IMR-90 (cell line): ENCODE results near the gene EIF3A. TPM values are rescaled to one million over a fixed set of nuclear protein-coding genes. Genes with fewer than 3 reads are reported as not detected.
"Not testable (repeated sequence)": the region's sequence is repeated elsewhere in the genome, so short reads cannot be mapped to it uniquely, and the experiment has no call there.

Experiments
- ATAC-seq: fragments of 200-7000 bp; cut with Tn5 transposase; 2 replicates; pipeline ENCODE4 v1.9.1; 2020; ENCODE audit warnings: low read depth, mild to moderate bottlenecking, moderate library complexity
- BruUV-seq: library from RNA; stranded (reverse); fragments of 400-500 nt; replicated peaks from 2 replicates; lab custom pipeline; 2021; lab: Mats Ljungman, UMichigan
- CTCF ChIA-PET: fragments of 300-600 bp; formaldehyde crosslinking; extraction: SDS; loops from one replicate; lab custom pipeline; 2021; ENCODE audit warnings: antibody characterized with exemption; lab: Yijun Ruan, JAX
- POLR2A ChIA-PET: fragments of 300-600 bp; sonication (Branson Sonifier 250); formaldehyde crosslinking; loops from one replicate; lab custom pipeline; 2022; ENCODE audit warnings: antibody characterized with exemption; ENCODE audit not compliant: unreplicated experiment; lab: Charles Lee
- DNase-seq: peaks from one replicate; pipeline ENCODE4 v3.0.0; 2013
- H2AFZ ChIP-seq: replicated peaks from 2 replicates; pipeline ENCODE3; 2013; ENCODE audit warnings: low read length, mild to moderate bottlenecking; ENCODE audit not compliant: poor library complexity
- H2AK5ac ChIP-seq: 2 replicates; pipeline ENCODE4 v1.6.1; 2013; ENCODE audit warnings: low read depth, low read length, inconsistent platforms
- H2AK9ac ChIP-seq: replicated peaks from 2 replicates; pipeline ENCODE3; 2013; ENCODE audit warnings: mild to moderate bottlenecking, low read depth, low read length, moderate library complexity; ENCODE audit not compliant: poor library complexity
- H2BK120ac ChIP-seq: 2 replicates; pipeline ENCODE4 v1.6.1; 2013; ENCODE audit warnings: low read depth, low read length, inconsistent platforms
- H2BK15ac ChIP-seq: 3 replicates; pipeline ENCODE4 v1.6.1; 2013; ENCODE audit warnings: low read depth, low read length, inconsistent platforms
- H2BK20ac ChIP-seq: 2 replicates; pipeline ENCODE4 v1.6.1; 2013; ENCODE audit warnings: low read depth, mild to moderate bottlenecking, inconsistent platforms, low read length, moderate library complexity
- H2BK5ac ChIP-seq: 2 replicates; pipeline ENCODE4 v1.6.1; 2013; ENCODE audit warnings: mild to moderate bottlenecking, low read depth, low read length, inconsistent platforms; ENCODE audit not compliant: poor library complexity, severe bottlenecking
- H3K14ac ChIP-seq: replicated peaks from 2 replicates; pipeline ENCODE4 v1.6.1; 2013; ENCODE audit warnings: low read depth, low read length, inconsistent platforms
- H3K18ac ChIP-seq: 2 replicates; pipeline ENCODE4 v1.6.1; 2013; ENCODE audit warnings: low read depth, low read length, control low read depth
- H3K23ac ChIP-seq: 2 replicates; pipeline ENCODE4 v1.6.1; 2013; ENCODE audit warnings: low read depth, low read length, inconsistent platforms
- H3K27ac ChIP-seq: 2 replicates; pipeline ENCODE4 v1.5.1; 2013; ENCODE audit warnings: mild to moderate bottlenecking, control low read depth, low read length; ENCODE audit not compliant: insufficient read depth
- H3K27me3 ChIP-seq: 2 replicates; pipeline ENCODE4 v1.6.1; 2013; ENCODE audit warnings: low read length; ENCODE audit not compliant: control insufficient read depth, insufficient read depth
- H3K36me3 ChIP-seq: 2 replicates; pipeline ENCODE4 v1.6.1; 2013; ENCODE audit warnings: low read length, mixed read lengths; ENCODE audit not compliant: control insufficient read depth, insufficient read depth
- H3K4ac ChIP-seq: 2 replicates; pipeline ENCODE4 v1.6.1; 2013; ENCODE audit warnings: low read depth, low read length, inconsistent platforms
- H3K4me1 ChIP-seq: 2 replicates; pipeline ENCODE4 v1.6.1; 2013; ENCODE audit warnings: low read length, mixed read lengths; ENCODE audit not compliant: control insufficient read depth, insufficient read depth
- H3K4me2 ChIP-seq: 2 replicates; pipeline ENCODE4 v1.6.1; 2013; ENCODE audit warnings: low read depth, mild to moderate bottlenecking, control low read depth, low read length, moderate library complexity
- H3K4me3 ChIP-seq: 2 replicates; pipeline ENCODE4 v1.5.1; 2013; ENCODE audit warnings: low read depth, mild to moderate bottlenecking, control low read depth, low read length, moderate library complexity; ENCODE audit not compliant: insufficient read depth
- H3K56ac ChIP-seq: 2 replicates; pipeline ENCODE4 v1.6.1; 2013; ENCODE audit warnings: low read length, inconsistent platforms; ENCODE audit not compliant: insufficient read depth; ENCODE audit errors: extremely low read depth
- H3K79me1 ChIP-seq, 2 experiments: 2 replicates each; pipeline ENCODE4 v1.6.1; 2013; ENCODE audit warnings: low read length in 2 of 2, inconsistent platforms in 1 of 2, low read depth in 1 of 2
- H3K9ac ChIP-seq: 2 replicates; pipeline ENCODE4 v1.6.1; 2013; ENCODE audit warnings: low read depth, low read length, control low read depth
- H3K9me1 ChIP-seq: 2 replicates; pipeline ENCODE4 v1.6.1; 2013; ENCODE audit warnings: low read length, inconsistent platforms; ENCODE audit not compliant: insufficient read depth
- H3K9me3 ChIP-seq: 2 replicates; pipeline ENCODE4 v1.6.1; 2013; ENCODE audit warnings: low read length; ENCODE audit not compliant: control insufficient read depth, insufficient read depth
- H4K20me1 ChIP-seq: 2 replicates; pipeline ENCODE4 v1.6.1; 2013; ENCODE audit warnings: low read length, inconsistent platforms; ENCODE audit not compliant: insufficient read depth
- H4K5ac ChIP-seq: 2 replicates; pipeline ENCODE4 v1.6.1; 2013; ENCODE audit warnings: mild to moderate bottlenecking, low read depth, low read length, control low read depth
- H4K8ac ChIP-seq, 2 experiments: 2 replicates each; pipeline ENCODE4 v1.6.1; 2013; ENCODE audit warnings: low read depth in 2 of 2, low read length in 2 of 2, control low read depth in 1 of 2, inconsistent platforms in 1 of 2
- H4K91ac ChIP-seq: 2 replicates; pipeline ENCODE4 v1.6.1; 2013; ENCODE audit warnings: low read depth, low read length, inconsistent platforms; ENCODE audit not compliant: insufficient read depth
- BHLHE40 ChIP-seq: fragments of 150-350 bp; IDR thresholded peaks from 2 replicates; pipeline ENCODE4 v1.6.1; 2016; ENCODE audit warnings: mild to moderate bottlenecking, low read depth, low read length
- MAFK ChIP-seq: IDR thresholded peaks from 2 replicates; pipeline ENCODE4 v1.6.1; 2012; ENCODE audit warnings: low read depth, low read length, improper control_type of control experiment
- MAZ ChIP-seq: IDR thresholded peaks from 2 replicates; pipeline ENCODE4 v1.6.1; 2012; ENCODE audit warnings: low read depth, mild to moderate bottlenecking, low read length, improper control_type of control experiment, moderate library complexity, borderline replicate concordance
- WGBS, 2 experiments: methylation state at CpG; one replicate each; pipeline versions ENCODE4 v1.1.5 to v1.1.7; 2013; ENCODE audit warnings: missing lambda C conversion rate in 2 of 2; ENCODE audit not compliant: insufficient read length in 1 of 2; ENCODE audit errors: extremely low coverage in 2 of 2; 5-methylcytosine and 5-hydroxymethylcytosine counted together
- dilution Hi-C: fragments of 300-500 bp; cut with HindIII; formaldehyde crosslinking; loops from one replicate; pipeline ENCODE4 v1.14.3; 2018; ENCODE audit warnings: low sequenced_read_pairs; ENCODE audit not compliant: unreplicated experiment
- in situ Hi-C: fragments of 300-500 bp; cut with MboI; formaldehyde crosslinking; loops from 3 replicates; pipeline ENCODE4 v1.14.3; 2019; ENCODE audit warnings: low sequenced_read_pairs, inconsistent platforms, mixed read lengths
- intact Hi-C: fragments of 100-400 bp; cut with micrococcal nuclease; formaldehyde crosslinking; loops from 2 replicates; pipeline ENCODE4 v1.10.0; 2022
- polyA plus RNA-seq, 3 experiments: library from polyadenylated mRNA; depleted of rRNA; stranded (reverse); fragments of >200 nt; gene quantifications; 2 replicates each; pipeline ENCODE4 v1.2.3, GENCODE V29; 2012; ENCODE audit warnings: low replicate concordance in 1 of 3
- total RNA-seq: library from RNA; depleted of rRNA; stranded (reverse); fragments of >200 nt; gene quantifications from 2 replicates; pipeline ENCODE4 v1.2.3, GENCODE V29; 2012

Gene EIF3A
- total and polyA plus RNA-seq, 2 of the 4 experiments (the other 2 are of a cell fraction) = 49.6 to 145 TPM

DNA sequence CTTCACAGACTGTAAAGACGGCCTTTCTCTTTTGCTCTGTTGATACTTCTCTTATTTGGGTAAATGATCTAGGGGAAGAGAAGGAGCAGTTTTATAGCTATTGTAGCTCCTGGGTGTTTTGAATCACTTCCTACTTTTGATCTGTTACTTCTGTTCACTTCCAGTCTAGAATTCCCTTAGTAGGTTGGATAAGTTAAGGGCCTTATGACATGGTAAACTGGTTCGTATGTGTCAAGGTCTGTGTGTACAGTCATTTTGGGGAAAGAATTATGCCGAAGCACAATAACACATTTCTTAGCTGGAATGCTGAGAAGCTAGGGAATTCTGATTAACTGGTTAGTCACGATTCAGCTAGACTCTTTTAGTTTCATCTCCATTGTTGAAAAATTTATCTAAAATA, 31.4 kb upstream of the EIF3A start:
- peaks cover 4% of the 10 kb centered on the region for H4K20me1 ChIP-seq
- intact Hi-C loops = no loop called here
- no TSS peak for BruUV-seq
- no peak for TF ChIP-seq MAFK
- TF ChIP-seq MAZ = no peak
- peak; percentile 46; the same call in 1 of the 2 replicates for TF ChIP-seq BHLHE40
- H2BK120ac ChIP-seq = peak overlapping the region; percentile 59; the same call in 1 of the 2 replicates
- no peaks in the 10 kb centered on the region for H3K27me3 ChIP-seq
- peak overlapping the region; percentile 39; the same call in 1 of the 2 replicates for H2BK20ac ChIP-seq
- dilution Hi-C loops = no loop called here
- peaks cover 27% of the 10 kb centered on the region for H3K36me3 ChIP-seq
- peak overlapping the region; percentile 87 for H2BK5ac ChIP-seq
- H3K9me1 ChIP-seq = no peaks in the 10 kb centered on the region
- no peaks in the 10 kb centered on the region for H3K9me3 ChIP-seq
- H2AFZ ChIP-seq = no peak overlapping the region
- peak overlapping the region; percentile 84; the same call in 1 of the 2 replicates for H3K18ac ChIP-seq
- no peak overlapping the region; the same call in 1 of the 2 replicates for H3K9ac ChIP-seq
- peak overlapping the region; percentile 64; the same call in 1 of the 2 replicates for H4K5ac ChIP-seq
- H3K79me1 ChIP-seq = peaks cover 11 to 26% of the 10 kb centered on the region in 2 experiments; a peak in 3 of 4 replicates
- in situ Hi-C loops = no loop called here
- no peak overlapping the region for H2AK5ac ChIP-seq
- peak overlapping the region; percentile 18; the same call in 1 of the 2 replicates for H3K23ac ChIP-seq
- peak overlapping the region; percentile 71; the same call in 1 of the 2 replicates for H3K4me2 ChIP-seq
- CTCF ChIA-PET = interaction anchor here (0.7 kb wide), 1 partner anchor 760 kb away, joined by 8 read pairs; no protein-coding TSS in a partner anchor
- peak overlapping the region; percentile 24; the same call in 1 of the 2 replicates for H3K56ac ChIP-seq
- POLR2A ChIA-PET = no interaction called here
- peak; percentile 82 for DNase-seq
- no CpG with 5 or more reads among the region's 4 CpGs for WGBS, 2 experiments
- H3K4me3 ChIP-seq = no peak overlapping the region
- peak overlapping the region; percentile 5; the same call in 1 of the 2 replicates for H3K27ac ChIP-seq
- H3K4ac ChIP-seq = no peak overlapping the region
- peak overlapping the region; percentile 83; the same call in 1 of the 3 replicates for H2BK15ac ChIP-seq
- H3K4me1 ChIP-seq = peaks cover 15% of the 10 kb centered on the region
- peak overlapping the region in 1 of 2 experiments; percentile 41; a peak in 2 of 4 replicates for H4K8ac ChIP-seq
- H4K91ac ChIP-seq = no peak overlapping the region; the same call in 1 of the 2 replicates
- H2AK9ac ChIP-seq = no peak overlapping the region
- ATAC-seq = peak; percentile 63
- H3K14ac ChIP-seq = peak overlapping the region; percentile 64; the same call in 1 of the 2 replicates

DNA sequence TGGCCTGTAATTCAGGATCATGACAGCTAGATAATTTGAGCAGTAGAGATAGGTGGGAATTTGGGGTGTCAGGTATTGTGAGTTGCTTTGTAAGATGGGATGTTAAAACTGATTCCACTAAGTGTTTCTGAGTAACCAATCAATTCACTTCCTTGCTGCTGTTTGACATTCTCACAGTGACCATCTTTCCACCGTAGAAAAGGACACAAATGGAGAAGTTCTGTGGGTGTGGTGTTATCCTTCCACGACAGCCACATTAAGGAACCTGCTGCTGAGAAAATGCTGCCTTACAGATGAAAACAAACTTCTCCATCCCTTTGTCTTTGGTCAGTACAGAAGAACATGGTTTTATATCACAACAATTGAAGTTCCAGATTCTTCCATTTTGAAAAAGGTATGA, 27.2 kb upstream of the EIF3A start:
- H4K91ac ChIP-seq, H2BK5ac ChIP-seq, DNase-seq, H3K4ac ChIP-seq, in situ Hi-C loops, H2BK120ac ChIP-seq, POLR2A ChIA-PET, H4K20me1 ChIP-seq, H3K9me1 ChIP-seq, H3K9me3 ChIP-seq, ATAC-seq, BruUV-seq, H2BK15ac ChIP-seq, H2AK5ac ChIP-seq, H3K4me3 ChIP-seq, H4K5ac ChIP-seq, H2AK9ac ChIP-seq, H4K8ac ChIP-seq, dilution Hi-C loops, H3K14ac ChIP-seq, H3K9ac ChIP-seq, CTCF ChIA-PET, H3K56ac ChIP-seq, intact Hi-C loops, H3K27ac ChIP-seq, H2BK20ac ChIP-seq, H2AFZ ChIP-seq, H3K4me2 ChIP-seq, H3K18ac ChIP-seq, H3K27me3 ChIP-seq: not testable (repeated sequence)
- Histone ChIP-seq H3K36me3 (peaks cover 15% of the 10 kb centered on the region), H3K23ac (peak overlapping the region; percentile 76; the same call in 1 of the 2 replicates), H3K4me1 (peaks cover 10% of the 10 kb centered on the region), H3K79me1 (peaks cover 24 to 41% of the 10 kb centered on the region in 2 experiments)
- no CpG with 5 or more reads among the region's 2 CpGs for WGBS, 2 experiments
